ENCODE measurements around the gene OPHN1. TPM values are rescaled to one million over a fixed set of nuclear protein-coding genes. Genes with fewer than 3 reads are reported as not detected.
"Not testable (repeated sequence)": the region's sequence is repeated elsewhere in the genome, so short reads cannot be mapped to it uniquely, and the experiment has no call there.

The OPHN1 gene
- total RNA-seq, 2 donors from 2014 or later = 5.9 to 7.5 TPM

DNA sequence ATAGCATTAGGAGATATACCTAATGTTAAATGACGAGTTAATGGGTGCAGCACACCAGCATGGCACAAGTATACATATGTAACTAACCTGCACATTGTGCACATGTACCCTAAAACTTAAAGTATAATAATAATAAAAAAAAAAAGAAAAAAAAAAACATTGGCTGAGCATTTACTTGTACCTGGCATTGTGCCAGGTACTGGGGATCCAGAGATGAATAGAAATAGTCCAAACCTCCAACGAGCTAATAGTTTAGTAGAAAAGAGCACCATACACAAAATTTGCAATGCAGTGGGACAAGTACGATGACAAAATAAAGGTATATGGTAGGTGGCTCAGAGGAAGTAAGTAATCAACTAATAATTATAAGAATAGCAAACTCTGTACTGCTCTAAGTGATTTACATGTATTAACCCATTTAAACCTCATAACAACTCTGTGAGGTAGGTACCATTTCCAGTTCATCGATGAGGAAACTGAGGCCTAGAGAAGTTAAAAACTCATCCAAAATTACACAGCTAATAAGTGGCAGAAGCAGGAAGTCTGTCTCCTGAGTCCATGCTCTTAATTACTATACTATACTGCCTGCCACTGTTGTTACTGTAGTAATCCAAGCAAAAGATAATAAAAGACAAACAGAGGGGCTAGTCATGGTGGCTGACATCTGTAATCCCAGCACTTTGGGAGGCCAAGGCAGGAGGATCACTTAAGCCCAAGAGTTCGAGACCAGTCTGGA, 319.3 kb downstream of the OPHN1 start:
- intact Hi-C loops (cut with DNase I) = no loop called here
- no peak for DNase-seq (ENCODE audit: low spot score)

DNA sequence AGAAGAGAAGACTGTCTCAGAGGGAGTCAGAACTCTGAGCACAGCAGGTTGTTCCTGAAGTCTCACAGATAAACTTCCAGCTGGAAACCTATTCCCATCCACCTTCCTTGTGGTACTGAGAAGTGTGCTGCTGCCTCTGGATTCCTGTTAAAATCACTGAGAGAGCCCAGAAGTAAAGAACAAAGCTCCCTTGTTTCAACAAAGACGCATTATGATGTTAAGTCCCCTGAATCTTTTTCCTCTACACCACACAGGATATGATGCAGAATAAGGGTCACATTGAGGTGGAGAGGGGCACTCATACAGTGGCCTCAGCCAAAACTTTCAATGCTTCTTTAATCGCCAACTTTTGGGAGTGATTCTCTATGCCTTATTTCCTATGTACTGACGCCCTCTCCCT, 321.0 kb downstream of the OPHN1 start:
- intact Hi-C loops (cut with DNase I) = no loop called here
- DNase-seq (ENCODE audit: low spot score) = no peak

DNA sequence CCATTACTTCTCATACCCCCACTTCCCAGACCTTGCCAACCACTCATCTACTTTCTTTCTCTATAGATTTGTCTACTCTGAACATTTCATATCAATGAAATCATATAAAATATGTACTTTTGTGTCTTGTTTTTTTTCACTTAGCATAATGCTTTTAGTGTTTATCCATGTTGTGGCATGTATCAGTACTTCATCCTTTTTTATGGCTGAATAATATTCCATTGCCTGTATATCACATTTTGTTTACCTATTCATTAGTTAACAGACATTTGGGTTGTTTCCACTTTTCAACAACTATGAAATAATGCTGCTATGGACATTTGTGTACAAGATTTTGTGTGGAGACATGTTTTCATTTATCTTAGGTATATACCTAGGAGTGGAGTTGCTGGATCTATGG, 324.1 kb downstream of the OPHN1 start:
- intact Hi-C loops (cut with DNase I) = no loop called here
- no peak for DNase-seq (ENCODE audit: low spot score)

DNA sequence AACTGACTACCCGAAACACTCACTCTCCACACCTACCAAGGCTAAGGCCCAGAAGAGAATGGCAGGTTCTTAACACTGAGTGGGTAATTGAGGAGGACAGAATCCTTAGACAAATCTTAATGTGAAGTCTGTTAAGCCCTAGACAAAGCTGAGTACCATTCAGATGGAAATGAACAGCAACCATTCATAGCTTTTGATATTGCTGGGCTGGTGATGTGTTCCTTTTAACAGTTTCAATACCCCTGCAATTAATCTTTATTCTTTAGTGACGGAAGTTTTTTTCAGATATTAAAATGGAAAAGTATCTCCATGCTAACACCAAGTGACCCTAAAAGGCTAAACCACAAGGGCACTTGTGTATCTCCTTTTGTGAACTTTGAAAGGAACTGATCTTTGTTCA, 334.9 kb downstream of the OPHN1 start:
- intact Hi-C loops (cut with DNase I) = no loop called here
- DNase-seq (ENCODE audit: low spot score) = no peak

DNA sequence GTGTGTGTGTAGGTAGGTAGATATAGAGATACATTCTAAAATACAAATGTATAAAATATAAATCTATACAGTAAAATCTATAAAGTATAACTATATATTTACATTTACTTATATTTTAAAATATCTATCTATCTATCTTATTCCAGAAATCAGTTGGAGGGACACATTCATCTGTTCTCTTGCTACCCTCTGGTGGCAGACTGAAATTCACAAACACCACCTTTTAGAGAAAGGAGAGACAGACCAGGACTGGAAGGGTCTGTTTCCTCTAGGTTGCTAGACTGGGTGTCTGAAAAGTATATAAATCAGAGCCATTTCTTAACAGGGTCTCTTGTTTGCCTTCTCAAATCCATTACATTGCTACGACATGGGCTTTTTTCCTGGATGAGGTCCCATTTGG, 343.0 kb downstream of the OPHN1 start:
- intact Hi-C loops (cut with DNase I) = no loop called here
- DNase-seq (ENCODE audit: low spot score) = no peak

DNA sequence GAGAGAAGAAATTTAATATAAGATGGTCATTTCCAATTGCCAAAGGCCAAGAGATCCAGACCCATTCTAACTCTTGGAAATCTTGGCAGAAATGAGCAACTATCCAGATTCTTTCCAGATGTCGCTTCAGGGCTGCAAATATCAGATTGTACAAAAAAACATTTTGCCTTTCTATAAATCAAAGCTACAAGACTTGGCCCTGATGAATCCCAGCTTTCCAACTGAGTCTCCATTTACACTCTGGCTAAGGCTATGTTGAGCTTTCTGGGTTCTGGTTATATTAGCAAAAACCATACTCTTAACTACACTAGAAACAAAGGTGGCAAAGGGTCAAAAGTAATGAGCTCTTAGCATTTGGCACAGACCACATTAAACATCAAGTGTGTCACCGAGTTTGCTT, 345.8 kb downstream of the OPHN1 start:
- intact Hi-C loops (cut with DNase I) = no loop called here
- DNase-seq (ENCODE audit: low spot score) = no peak

DNA sequence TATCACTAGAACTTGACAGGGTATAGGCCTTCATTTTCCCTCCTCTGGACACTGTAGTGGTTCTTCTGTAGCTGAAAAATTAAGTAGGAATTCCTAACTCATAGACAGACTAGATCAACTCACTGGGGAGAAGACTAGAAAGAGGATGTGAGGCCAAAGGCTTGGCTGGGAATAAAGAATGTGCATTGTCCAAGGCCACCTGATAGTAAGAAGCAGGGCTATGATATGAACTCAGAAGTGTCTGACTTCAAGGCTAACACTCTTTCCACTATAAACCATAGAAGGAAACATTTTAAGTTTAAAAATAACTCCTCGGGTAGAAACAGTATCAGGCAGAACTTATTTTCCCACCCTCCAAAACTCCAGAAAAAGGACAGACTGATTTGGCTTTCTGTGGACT, 346.6 kb downstream of the OPHN1 start:
- no peak for DNase-seq (ENCODE audit: low spot score)
- intact Hi-C loops (cut with DNase I) = no loop called here

DNA sequence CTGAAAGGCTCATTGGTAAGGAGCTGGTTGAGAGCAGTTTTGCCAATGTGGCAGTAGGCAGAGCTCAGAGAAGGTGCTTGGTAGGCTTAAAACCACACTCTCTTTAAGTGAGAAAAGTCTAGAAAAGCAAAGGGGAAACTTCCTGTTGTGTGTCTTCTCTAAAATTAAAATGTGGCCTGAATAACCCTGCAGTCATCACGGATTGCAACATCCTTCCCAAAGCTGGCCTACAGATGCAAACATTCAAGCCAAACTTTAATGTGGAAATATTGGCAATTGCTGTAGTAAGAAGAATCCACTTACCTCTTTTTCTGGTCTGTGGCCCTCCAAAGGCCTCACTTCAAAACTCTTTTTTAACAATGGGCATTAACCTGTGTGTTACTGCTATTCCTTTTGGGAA, 348.5 kb downstream of the OPHN1 start:
- intact Hi-C loops (cut with DNase I) = no loop called here
- no peak for DNase-seq (ENCODE audit: low spot score)

DNA sequence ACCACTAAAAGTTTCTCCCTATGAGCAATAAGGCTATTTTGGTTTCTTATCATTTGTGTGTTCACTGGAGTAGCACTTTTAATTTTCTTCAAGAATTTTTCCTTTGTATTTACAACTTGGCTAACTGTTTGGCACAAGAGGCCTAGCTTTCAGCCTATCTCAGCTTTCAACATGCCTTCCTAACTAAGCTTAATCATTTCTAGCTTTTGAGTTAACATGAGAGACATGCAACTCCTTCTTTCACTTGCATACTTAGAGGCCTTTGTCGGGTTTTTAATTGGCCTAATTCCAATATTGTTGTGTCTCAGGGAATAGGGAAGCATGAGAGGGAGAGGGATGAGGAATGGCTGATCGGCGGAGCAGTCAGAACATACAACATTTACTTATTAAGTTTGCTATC, 349.8 kb downstream of the OPHN1 start:
- intact Hi-C loops (cut with DNase I) = no loop called here
- no peak for DNase-seq (ENCODE audit: low spot score)

DNA sequence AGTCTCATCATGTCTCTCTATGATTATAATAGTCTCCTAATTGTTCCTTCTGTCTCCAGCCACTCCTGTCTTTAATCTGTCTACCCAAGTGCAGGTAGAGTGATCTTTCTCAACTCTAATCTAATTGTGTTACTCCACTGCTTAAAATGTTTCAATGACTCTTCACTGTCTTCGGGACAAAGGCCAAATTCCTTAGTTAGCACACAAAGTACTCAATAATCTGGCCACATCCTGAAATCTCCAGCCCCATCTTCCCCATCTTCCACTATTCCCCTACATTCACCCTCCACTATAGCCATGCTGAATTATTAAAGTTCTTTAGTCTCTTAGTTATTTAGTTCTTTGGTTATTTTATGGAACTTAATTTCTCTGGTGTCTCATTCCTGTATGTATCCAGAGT, 353.3 kb downstream of the OPHN1 start:
- intact Hi-C loops (cut with DNase I) = no loop called here
- no peak for DNase-seq (ENCODE audit: low spot score)

DNA sequence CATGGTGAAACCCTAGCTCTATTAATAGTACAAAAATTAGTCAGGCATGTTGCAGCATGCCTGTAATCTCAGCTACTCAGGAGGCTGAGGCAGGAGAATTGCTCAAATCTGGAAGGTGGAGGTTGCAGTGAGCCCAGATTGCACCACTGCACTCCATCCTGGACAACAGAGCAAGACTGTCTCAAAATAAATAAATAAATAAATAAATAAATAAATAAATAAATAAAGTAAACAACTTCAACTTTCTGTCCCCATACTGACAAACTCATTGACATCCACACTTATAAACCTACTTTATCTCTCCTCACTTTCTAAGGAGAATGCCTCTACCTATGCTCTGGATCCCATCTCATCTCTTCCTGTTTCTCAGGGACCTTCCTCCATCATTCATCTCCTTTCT, 354.5 kb downstream of the OPHN1 start:
- intact Hi-C loops (cut with DNase I); DNase-seq (ENCODE audit: low spot score): not testable (repeated sequence)

DNA sequence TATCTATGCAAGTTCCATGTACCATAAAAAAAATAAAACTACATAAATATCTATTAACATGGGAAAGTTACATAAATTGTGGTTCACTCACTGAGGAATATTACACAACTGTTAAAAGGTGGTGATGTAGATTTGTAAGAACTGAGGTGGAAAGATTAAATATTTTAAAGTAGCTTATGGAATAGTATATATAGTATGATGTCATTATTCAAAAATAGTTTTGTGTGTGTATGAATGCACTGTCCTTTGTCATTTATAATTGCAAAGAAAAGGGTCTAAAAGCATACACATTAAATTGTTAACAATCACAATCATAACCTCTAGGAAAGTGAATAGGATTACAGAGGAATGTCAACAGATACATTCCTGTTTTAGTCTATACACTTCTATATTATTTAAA, 355.9 kb downstream of the OPHN1 start:
- intact Hi-C loops (cut with DNase I) = no loop called here
- no peak for DNase-seq (ENCODE audit: low spot score)

DNA sequence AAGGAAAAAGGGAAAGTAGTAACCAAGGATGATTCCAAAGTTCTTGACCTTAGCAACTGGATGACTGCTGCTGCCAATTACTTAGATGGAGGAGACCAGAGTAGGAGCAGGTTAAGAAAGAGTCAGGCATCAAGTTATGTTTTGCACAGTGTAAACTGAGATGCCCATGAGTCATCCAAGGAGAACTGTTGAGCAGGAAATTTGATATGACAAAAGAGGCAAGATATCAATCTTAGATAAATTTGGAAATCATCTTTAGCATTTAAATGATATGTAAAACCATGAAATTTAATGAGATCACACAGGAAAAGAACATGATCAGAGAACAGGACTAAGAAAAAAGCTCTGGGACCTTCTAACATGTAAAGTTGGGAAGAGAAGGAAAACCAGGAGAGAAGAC, 361.3 kb downstream of the OPHN1 start:
- DNase-seq (ENCODE audit: low spot score) = no peak
- intact Hi-C loops (cut with DNase I) = no loop called here

DNA sequence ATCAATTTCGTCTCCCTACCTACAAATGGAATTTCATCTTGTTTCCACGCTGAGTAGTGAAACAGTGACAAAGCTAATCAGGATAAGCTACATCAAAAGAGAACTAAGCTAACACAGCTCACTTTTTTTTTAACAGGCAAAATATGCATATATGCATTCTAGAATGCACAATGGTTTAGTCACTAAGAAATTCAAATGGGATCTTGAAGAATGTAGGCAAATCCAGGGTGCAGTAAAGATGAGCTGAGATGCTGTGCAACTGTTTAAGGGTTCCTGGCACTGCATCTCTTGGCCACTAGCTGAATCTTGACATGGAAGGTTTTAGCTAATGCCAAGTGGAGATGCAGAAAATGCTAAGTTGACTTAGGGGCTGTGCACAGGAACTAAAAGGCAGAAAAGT, 363.2 kb downstream of the OPHN1 start:
- DNase-seq (ENCODE audit: low spot score); intact Hi-C loops (cut with DNase I): not testable (repeated sequence)

DNA sequence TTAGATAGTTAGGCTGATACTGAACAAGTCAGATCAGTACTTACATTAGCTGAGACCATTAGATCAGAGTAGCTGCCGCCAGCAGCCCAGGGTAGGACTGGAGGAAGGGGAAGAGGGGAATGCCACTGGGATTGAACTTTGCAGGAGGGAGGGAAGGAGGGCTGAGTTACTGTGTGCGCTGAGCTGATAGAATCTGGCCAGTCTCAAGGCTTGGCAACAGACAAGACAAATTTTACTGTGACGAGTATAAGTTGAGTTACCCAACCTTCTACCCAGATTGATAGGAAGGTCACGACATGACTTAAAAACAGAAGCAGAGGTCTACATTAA, 372.1 kb downstream of the OPHN1 start:
- DNase-seq (ENCODE audit: low spot score) = no peak
- intact Hi-C loops (cut with DNase I) = no loop called here

DNA sequence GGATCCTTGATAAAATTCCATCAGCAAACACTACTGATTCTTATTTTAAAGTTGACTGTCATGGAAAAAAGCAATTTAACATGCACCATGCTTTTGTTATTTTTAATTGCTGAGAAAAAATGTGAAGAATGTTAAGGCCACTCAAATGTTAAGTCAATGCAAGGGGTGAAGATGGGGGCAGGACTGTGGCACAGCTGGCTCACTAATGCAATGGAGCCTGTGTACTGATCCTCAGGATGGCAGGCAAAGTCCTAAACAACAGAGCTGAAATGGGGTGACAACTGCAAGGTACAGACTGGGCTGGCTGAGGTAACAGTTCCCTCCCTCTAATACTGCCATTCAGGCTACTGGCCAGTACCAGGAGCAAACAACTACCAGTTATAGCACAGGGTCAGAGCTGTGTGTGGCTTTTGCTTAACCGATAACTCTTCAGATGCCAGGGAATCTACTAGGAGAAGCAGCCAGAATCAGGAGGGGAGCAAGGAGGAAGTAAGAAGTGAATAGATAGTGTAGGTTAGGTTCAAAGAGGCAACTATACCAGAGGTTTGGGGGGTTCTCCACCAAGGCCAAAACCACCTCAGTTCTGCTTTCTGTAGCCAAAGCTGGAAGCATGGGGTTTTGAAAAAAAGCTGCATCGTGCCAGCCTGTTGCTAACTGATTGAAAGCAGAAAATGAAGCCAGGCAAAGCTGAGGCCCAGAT, 372.6 kb downstream of the OPHN1 start:
- intact Hi-C loops (cut with DNase I) = no loop called here
- DNase-seq (ENCODE audit: low spot score) = no peak

DNA sequence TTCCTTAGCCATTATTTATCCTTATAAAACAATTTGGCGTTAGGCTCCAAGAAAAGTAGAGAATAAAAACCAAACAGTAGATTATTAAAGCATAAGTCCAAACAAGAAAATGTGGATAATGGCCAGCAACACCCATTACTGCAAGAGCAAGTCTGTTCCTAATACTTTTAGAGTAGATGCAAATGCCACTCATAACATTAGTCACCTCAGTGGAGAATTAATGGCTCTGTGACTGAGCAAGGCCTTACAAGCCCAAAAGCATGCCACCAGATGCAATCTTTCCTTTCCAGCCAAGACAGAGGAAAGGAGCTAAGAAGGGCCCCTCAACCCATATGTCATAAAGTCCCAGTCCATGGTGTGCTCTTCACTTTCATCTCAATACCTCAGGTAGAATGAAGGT, 373.8 kb downstream of the OPHN1 start:
- intact Hi-C loops (cut with DNase I) = no loop called here
- no peak for DNase-seq (ENCODE audit: low spot score)

DNA sequence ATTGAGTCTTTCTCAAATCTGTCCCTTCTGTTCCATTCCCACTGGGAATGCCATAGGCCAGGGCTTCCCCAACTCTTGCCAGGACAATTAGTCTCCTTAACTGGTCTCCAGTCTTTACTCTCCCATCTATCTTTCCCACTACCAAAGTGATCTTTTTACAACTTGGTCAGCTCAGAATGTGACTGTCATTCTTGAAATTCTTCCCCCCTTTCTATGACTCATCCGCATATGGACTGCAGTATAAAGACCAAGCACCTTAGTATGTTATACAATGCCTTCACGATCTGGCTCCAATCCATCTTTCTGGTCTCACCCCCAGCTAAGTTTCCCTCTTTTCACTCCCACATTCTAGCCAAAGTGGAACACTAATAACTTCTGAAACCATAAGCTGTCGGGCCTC, 383.8 kb downstream of the OPHN1 start:
- no peak for DNase-seq (ENCODE audit: low spot score)
- intact Hi-C loops (cut with DNase I) = no loop called here

DNA sequence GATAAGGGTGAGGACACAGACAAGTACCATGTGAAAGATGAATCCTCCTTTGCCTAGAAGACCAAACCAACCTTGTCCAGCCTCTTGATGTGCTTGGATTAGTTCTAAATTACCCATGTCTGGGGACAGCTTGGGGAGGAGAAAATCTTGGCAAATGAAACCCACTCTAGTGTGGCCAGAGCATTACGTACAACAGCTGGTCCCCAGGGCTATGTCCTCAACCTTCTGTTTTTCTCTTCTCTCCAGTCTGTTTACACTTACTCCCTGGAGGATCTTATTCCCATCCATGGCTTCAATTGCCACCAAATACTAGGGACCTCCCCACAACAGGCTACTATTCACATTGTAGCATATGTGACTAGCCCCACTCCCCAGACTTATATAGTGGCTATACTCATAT, 384.5 kb downstream of the OPHN1 start:
- intact Hi-C loops (cut with DNase I) = no loop called here
- DNase-seq (ENCODE audit: low spot score) = no peak

DNA sequence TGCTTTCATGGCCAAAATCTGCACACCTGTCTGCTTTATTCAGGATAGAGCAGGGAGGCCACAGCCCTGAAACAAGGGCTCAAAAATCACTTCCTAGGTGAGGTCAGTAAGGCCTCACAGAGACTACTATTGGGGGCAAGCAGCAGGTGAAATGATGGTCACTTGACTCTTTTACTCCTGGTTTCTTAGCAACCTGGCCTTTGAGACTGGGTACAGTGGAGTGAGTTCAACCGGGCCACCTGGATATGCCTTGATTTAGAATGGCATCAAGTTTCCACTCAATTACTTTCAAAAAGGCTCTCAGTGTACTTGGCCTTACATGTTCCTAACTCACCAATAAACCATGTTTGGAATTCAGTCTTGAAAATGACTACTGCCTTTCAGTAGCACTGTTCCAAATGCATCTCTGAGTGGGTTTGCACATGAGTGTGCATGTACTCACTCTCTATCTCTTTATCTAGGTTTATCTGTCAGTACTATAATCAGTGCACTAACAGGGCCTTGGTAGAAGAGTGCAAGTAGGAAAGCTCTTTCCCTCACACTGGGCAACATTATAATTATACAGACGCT, 388.2 kb downstream of the OPHN1 start:
- no peak for DNase-seq (ENCODE audit: low spot score)
- intact Hi-C loops (cut with DNase I) = no loop called here

Measured in posterior vena cava (tissue), 2 donors.